Progenitor cell of endocrine pancreas (in vitro differentiated cells): ENCODE results near the gene ANKDD1A. TPM values are rescaled to one million over a fixed set of nuclear protein-coding genes. Genes with fewer than 3 reads are reported as not detected.

Experiments
- DNase-seq: peaks from one replicate; pipeline ENCODE4 v3.0.0; 2021; ENCODE audit warnings: low spot score; ENCODE audit not compliant: unreplicated experiment
- H3K27ac Mint-ChIP-seq: 2 replicates; pipeline ENCODE4 v1.8.0; 2021; ENCODE audit warnings: mild to moderate bottlenecking, moderate library complexity, mixed read lengths
- H3K27me3 Mint-ChIP-seq: 2 replicates; pipeline ENCODE4 v1.8.0; 2021; ENCODE audit warnings: mixed read lengths
- H3K36me3 Mint-ChIP-seq: 2 replicates; pipeline ENCODE4 v1.8.0; 2022; ENCODE audit warnings: mixed read lengths; ENCODE audit not compliant: insufficient read depth
- H3K4me1 Mint-ChIP-seq: 2 replicates; pipeline ENCODE4 v1.8.0; 2021; ENCODE audit warnings: low read depth, mixed read lengths
- H3K4me3 Mint-ChIP-seq: 2 replicates; pipeline ENCODE4 v1.8.0; 2021; ENCODE audit warnings: low read depth, mild to moderate bottlenecking, moderate library complexity, mixed read lengths
- H3K9me3 Mint-ChIP-seq: 2 replicates; pipeline ENCODE4 v1.8.0; 2021; ENCODE audit warnings: low read depth, mixed read lengths
- CTCF ChIP-seq: fragments of 200-600 bp; sonication (generic); IDR thresholded peaks from one replicate; pipeline ENCODE4 v1.5.0; 2021; ENCODE audit warnings: antibody characterized with exemption, mild to moderate bottlenecking; ENCODE audit not compliant: unreplicated experiment
- total RNA-seq: library from RNA; stranded (reverse); gene quantifications from 2 replicates; pipeline ENCODE4 v1.2.1, GENCODE V29; 2021

ANKDD1A gene
- total RNA-seq, 1 donor from 2014 or later: 2.0 TPM

GRCh38 chr15:64915518-64916227 is 4.0 kb downstream of the ANKDD1A start:
- Mint-ChIP-seq H3K9me3 (no peaks in the 10 kb centered on the region), H3K27me3 (peaks cover 46% of the 10 kb centered on the region), H3K36me3 (no peaks in the 10 kb centered on the region), H3K4me1 (peaks cover 7% of the 10 kb centered on the region), H3K4me3 (no peak overlapping the region), H3K27ac (no peak overlapping the region)
- no peak for DNase-seq
- TF ChIP-seq CTCF: no peak

- DNase-seq: no peak
- TF ChIP-seq CTCF: no peak
- H3K4me1 Mint-ChIP-seq: peaks cover 5% of the 10 kb centered on the region
- no peaks in the 10 kb centered on the region for H3K36me3 Mint-ChIP-seq
- no peaks in the 10 kb centered on the region for H3K9me3 Mint-ChIP-seq
- H3K27ac Mint-ChIP-seq: no peak overlapping the region
- H3K27me3 Mint-ChIP-seq: peaks cover 39% of the 10 kb centered on the region
- H3K4me3 Mint-ChIP-seq: no peak overlapping the region
These were observed 4.7 kb downstream of the ANKDD1A start for GRCh38 chr15:64916365-64916764.

- H3K4me3 Mint-ChIP-seq: no peak overlapping the region
- peaks cover 5% of the 10 kb centered on the region for H3K4me1 Mint-ChIP-seq
- H3K27ac Mint-ChIP-seq: no peak overlapping the region
- TF ChIP-seq CTCF: no peak
- no peaks in the 10 kb centered on the region for H3K9me3 Mint-ChIP-seq
- H3K36me3 Mint-ChIP-seq: no peaks in the 10 kb centered on the region
- peaks cover 35% of the 10 kb centered on the region for H3K27me3 Mint-ChIP-seq
- no peak for DNase-seq
These were observed 5.5 kb downstream of the ANKDD1A start for GRCh38 chr15:64917211-64917610.

GRCh38 chr15:64919721-64920120 is 8.0 kb downstream of the ANKDD1A start:
- H3K9me3 Mint-ChIP-seq: no peaks in the 10 kb centered on the region
- no peak for TF ChIP-seq CTCF
- H3K4me3 Mint-ChIP-seq: no peak overlapping the region

GRCh38 chr15:64921711-64922110 is 10.0 kb downstream of the ANKDD1A start:
- no peaks in the 10 kb centered on the region for H3K9me3 Mint-ChIP-seq
- no peaks in the 10 kb centered on the region for H3K4me1 Mint-ChIP-seq
- H3K36me3 Mint-ChIP-seq: no peaks in the 10 kb centered on the region
- peaks cover 3% of the 10 kb centered on the region for H3K27me3 Mint-ChIP-seq
- TF ChIP-seq CTCF: no peak
- no peak overlapping the region for H3K27ac Mint-ChIP-seq
- DNase-seq: no peak
- no peak overlapping the region for H3K4me3 Mint-ChIP-seq

More at GRCh38 chr15:64919721-64920120, 8.0 kb downstream of the ANKDD1A start:
- DNase-seq: no peak
- no peaks in the 10 kb centered on the region for H3K36me3 Mint-ChIP-seq
- H3K4me1 Mint-ChIP-seq: peaks cover 5% of the 10 kb centered on the region
- no peak overlapping the region for H3K27ac Mint-ChIP-seq
- peaks cover 17% of the 10 kb centered on the region for H3K27me3 Mint-ChIP-seq
